Testis (tissue), 3 donors: Measurements from ENCODE around the gene TMIGD3. TPM values are rescaled to one million over a fixed set of nuclear protein-coding genes. Genes with fewer than 3 reads are reported as not detected.

Source experiments
- DNase-seq: peaks from one replicate; pipeline ENCODE4 v3.0.0-alpha.2; 2019
- H3K27ac ChIP-seq, 2 donors: fragments of 200-600 bp; sonication (generic); one replicate each; pipeline ENCODE4 v1.5.1; 2019
- H3K27me3 ChIP-seq: fragments of 200-600 bp; sonication (generic); one replicate; pipeline ENCODE4 v1.5.1; 2019
- H3K36me3 ChIP-seq: fragments of 200-600 bp; sonication (generic); one replicate; pipeline ENCODE4 v1.5.1; 2017; ENCODE audit warnings: low read depth; ENCODE audit errors: missing control alignments
- H3K4me1 ChIP-seq: fragments of 200-600 bp; sonication (generic); one replicate; pipeline ENCODE4 v1.5.1; 2019
- H3K4me3 ChIP-seq, 2 donors: fragments of 200-600 bp; sonication (generic); one replicate each; pipeline ENCODE4 v1.5.1; 2017 to 2019
- H3K9me3 ChIP-seq: fragments of 200-600 bp; sonication (generic); one replicate; pipeline ENCODE4 v1.5.1; 2017
- POLR2A ChIP-seq: fragments of 450-650 bp; IDR thresholded peaks from one replicate; pipeline ENCODE4 v1.6.1; 2017; ENCODE audit warnings: antibody characterized with exemption, mild to moderate bottlenecking, moderate library complexity
- WGBS, 2 donors: methylation state at CpG; one replicate each; pipeline ENCODE4 v1.1.5; 2018; 5-methylcytosine and 5-hydroxymethylcytosine counted together
- intact Hi-C: fragments of 100-400 bp; cut with DNase I; formaldehyde crosslinking; loops from one replicate; pipeline ENCODE4 v1.15.1; 2023; ENCODE audit warnings: low total_unique reads
- polyA plus RNA-seq: library from polyadenylated mRNA; stranded (reverse); fragments of 350-450 nt; fragmentation: Illumina TruSeq; extraction: RNeasy Lipid Tissue Mini Kit (QIAGEN cat#74804); gene quantifications from one replicate; pipeline ENCODE4 v1.2.3, GENCODE V29; 2014; ENCODE audit warnings: low read depth, low replicate concordance; ENCODE audit not compliant: insufficient read depth
- total RNA-seq, 2 donors: library from RNA; depleted of rRNA; stranded (reverse); fragments of >200 nt; gene quantifications; one replicate each; pipeline ENCODE4 v1.2.3, GENCODE V29; 2016
- TF ChIP-seq, protein P1 (sequence below), 3 experiments: fragments of 450-650 bp in 2 of 3; fragments of 200-600 bp in 1 of 3; sonication (generic) in 1 of 3; IDR thresholded peaks; one replicate each; pipeline ENCODE4 v1.5.1; 2016 to 2019; ENCODE audit warnings: antibody characterized with exemption in 3 of 3, mild to moderate bottlenecking in 2 of 3, moderate library complexity in 1 of 3

TMIGD3 gene
- total and polyA plus RNA-seq, 3 donors from 2014 or later: 27.6 to 148 (median 63.6) TPM

DNA sequence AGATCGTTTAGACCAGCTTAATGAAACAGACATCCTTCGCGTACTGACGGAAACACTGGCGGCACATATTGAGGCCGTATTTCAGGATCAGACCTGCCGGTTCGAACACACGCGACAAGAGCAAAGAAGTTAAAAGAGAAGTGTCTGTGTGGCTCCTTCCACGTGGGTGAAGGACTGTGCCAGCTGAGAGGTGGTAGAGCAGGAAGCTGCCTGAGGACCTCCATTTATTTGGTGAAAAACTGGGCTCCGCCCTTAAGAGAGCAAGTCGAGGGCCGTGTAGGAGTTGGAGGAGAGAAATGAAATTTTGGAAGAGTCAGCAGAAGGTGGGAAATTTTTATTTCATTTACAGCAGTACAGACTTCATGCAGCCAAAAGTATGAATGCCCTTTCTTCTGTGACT lies 38.8 kb upstream of the TMIGD3 start:
- no peaks in the 10 kb centered on the region for H3K36me3 ChIP-seq
- H3K27me3 ChIP-seq: no peaks in the 10 kb centered on the region
- no peaks in the 10 kb centered on the region for H3K4me1 ChIP-seq
- intact Hi-C loops: no loop called here
- WGBS, 2 donors: 49 to 53% methylated on average over 14 of the region's 14 CpGs
- TF ChIP-seq POLR2A: no peak
- TF ChIP-seq, protein P1, sequence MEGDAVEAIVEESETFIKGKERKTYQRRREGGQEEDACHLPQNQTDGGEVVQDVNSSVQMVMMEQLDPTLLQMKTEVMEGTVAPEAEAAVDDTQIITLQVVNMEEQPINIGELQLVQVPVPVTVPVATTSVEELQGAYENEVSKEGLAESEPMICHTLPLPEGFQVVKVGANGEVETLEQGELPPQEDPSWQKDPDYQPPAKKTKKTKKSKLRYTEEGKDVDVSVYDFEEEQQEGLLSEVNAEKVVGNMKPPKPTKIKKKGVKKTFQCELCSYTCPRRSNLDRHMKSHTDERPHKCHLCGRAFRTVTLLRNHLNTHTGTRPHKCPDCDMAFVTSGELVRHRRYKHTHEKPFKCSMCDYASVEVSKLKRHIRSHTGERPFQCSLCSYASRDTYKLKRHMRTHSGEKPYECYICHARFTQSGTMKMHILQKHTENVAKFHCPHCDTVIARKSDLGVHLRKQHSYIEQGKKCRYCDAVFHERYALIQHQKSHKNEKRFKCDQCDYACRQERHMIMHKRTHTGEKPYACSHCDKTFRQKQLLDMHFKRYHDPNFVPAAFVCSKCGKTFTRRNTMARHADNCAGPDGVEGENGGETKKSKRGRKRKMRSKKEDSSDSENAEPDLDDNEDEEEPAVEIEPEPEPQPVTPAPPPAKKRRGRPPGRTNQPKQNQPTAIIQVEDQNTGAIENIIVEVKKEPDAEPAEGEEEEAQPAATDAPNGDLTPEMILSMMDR (IDR thresholded peaks at IDR 0.05): no peak
- peak overlapping the region in 1 of 2 donors; percentile 20 for H3K4me3 ChIP-seq
- DNase-seq: no peak
- H3K9me3 ChIP-seq: no peaks in the 10 kb centered on the region
- H3K27ac ChIP-seq: no peak overlapping the region

DNA sequence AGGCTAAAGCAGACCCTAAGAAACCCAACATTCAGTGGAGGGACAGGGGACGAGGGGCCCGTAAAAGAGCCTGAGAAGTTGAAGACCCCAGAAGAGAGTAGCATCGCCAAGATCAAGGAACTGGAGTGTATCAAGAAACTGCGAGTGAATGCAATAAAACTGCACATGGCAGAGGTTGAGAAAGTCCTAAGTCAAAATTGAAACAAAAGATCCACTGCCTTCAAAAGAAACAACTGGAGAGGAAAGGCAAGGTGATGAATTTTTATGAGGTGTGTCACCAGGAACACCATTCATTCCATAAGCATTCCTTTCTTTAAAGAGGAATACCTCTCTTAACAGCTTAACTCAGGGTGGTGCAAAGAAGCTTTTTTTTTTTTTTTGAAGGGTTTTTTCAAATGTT lies 38.3 kb upstream of the TMIGD3 start:
- no peak for TF ChIP-seq POLR2A
- TF ChIP-seq, protein P1 (IDR thresholded peaks at IDR 0.05): no peak
- no peaks in the 10 kb centered on the region for H3K9me3 ChIP-seq
- no peaks in the 10 kb centered on the region for H3K27me3 ChIP-seq
- intact Hi-C loops: no loop called here
- H3K4me1 ChIP-seq: no peaks in the 10 kb centered on the region
- peak overlapping the region in 1 of 2 donors; percentile 20 for H3K4me3 ChIP-seq
- DNase-seq: no peak
- no peak overlapping the region for H3K27ac ChIP-seq
- H3K36me3 ChIP-seq: no peaks in the 10 kb centered on the region
- 61 to 65% methylated on average over 4 of the region's 4 CpGs for WGBS, 2 donors

DNA sequence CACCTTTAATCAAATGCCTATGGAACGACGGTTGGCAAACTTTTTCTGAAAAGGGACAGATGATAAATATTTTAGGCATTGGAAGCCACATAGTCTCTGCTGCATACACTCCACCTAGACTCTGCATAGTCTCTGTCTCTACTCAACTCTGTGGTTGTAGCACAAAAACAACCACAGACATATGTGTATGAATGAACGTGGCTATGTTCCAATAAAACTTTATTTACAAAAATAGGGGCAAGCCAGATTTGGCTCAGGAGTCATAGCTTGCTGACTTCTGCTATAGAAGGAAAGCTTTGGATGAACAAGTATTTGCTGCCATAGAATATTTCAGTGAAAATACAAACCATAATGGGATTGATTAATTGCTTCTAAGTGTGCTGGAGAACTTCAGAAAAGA lies 37.5 kb upstream of the TMIGD3 start:
- intact Hi-C loops: no loop called here
- no peak overlapping the region for H3K4me3 ChIP-seq

DNA sequence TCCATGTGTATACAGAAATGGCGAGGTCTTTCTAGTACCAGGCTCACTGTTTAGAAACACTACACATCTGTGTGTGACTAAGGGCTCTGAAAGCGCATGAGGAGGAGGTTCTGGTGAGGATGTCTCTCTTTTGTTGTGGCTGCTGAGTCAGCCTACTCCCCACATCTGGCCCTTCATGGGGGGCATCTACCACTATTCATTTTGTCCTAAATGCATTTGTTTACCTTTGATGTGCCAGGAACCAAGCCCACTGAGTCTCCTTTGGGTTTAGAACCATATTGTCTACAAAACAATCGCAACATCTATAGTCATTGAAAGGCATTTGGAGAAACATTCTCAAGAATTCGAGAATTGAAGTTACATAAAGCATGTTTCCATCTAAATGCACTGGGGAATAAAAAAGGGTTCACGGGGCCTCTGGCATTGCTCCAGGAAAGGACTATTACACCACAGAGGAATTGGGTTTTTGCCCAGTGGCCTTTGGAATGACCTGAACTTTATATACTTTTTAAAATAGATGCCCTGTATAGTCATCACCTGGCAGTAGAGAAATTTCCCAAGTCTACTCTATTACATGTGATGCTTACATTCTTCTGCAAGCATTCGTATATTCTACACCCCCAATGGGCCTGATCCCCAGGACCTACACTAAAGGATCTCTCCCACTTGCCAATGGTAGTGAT lies 35.1 kb upstream of the TMIGD3 start:
- Histone ChIP-seq H3K4me1 (peaks cover 6% of the 10 kb centered on the region), H3K27ac (no peak overlapping the region), H3K36me3 (no peaks in the 10 kb centered on the region), H3K4me3 (no peak overlapping the region), H3K9me3 (no peaks in the 10 kb centered on the region), H3K27me3 (no peaks in the 10 kb centered on the region)
- intact Hi-C loops: no loop called here
- 78 to 88% methylated on average over 6 of the region's 6 CpGs for WGBS, 2 donors
- DNase-seq: no peak
- TF ChIP-seq, protein P1 (IDR thresholded peaks at IDR 0.05): no peak
- no peak for TF ChIP-seq POLR2A

More for the DNA sequence above, 37.5 kb upstream of the TMIGD3 start:
- no peak for DNase-seq
- Histone ChIP-seq H3K27me3 (no peaks in the 10 kb centered on the region), H3K27ac (no peak overlapping the region), H3K9me3 (no peaks in the 10 kb centered on the region), H3K36me3 (no peaks in the 10 kb centered on the region), H3K4me1 (no peaks in the 10 kb centered on the region)
- TF ChIP-seq, protein P1 (IDR thresholded peaks at IDR 0.05): no peak
- TF ChIP-seq POLR2A: no peak
- WGBS, 2 donors: 84 to 89% methylated on average over 3 of the region's 3 CpGs
